Activated naive CD8-positive, alpha-beta T cell treated with anti-CD3 and anti-CD28 coated beads for 36 hours (primary cell): ENCODE results near the gene TPM3. TPM values are rescaled to one million over a fixed set of nuclear protein-coding genes. Genes with fewer than 3 reads are reported as not detected.
"Not testable (repeated sequence)": the region's sequence is repeated elsewhere in the genome, so short reads cannot be mapped to it uniquely, and the experiment has no call there.

Experiments
- DNase-seq: peaks from one replicate; pipeline ENCODE4 v3.0.0; 2021
- H3K27ac Mint-ChIP-seq: one replicate; pipeline ENCODE4 v1.8.0; 2022; ENCODE audit warnings: mild to moderate bottlenecking, moderate library complexity, mixed read lengths
- H3K27me3 Mint-ChIP-seq: one replicate; pipeline ENCODE4 v1.8.0; 2022; ENCODE audit warnings: mild to moderate bottlenecking, mixed read lengths
- H3K36me3 Mint-ChIP-seq: one replicate; pipeline ENCODE4 v1.8.0; 2021; ENCODE audit warnings: mild to moderate bottlenecking, mixed read lengths
- H3K4me1 Mint-ChIP-seq: one replicate; pipeline ENCODE4 v1.8.0; 2021; ENCODE audit warnings: mixed read lengths
- H3K4me3 Mint-ChIP-seq: one replicate; pipeline ENCODE4 v1.8.0; 2022; ENCODE audit warnings: mild to moderate bottlenecking, moderate library complexity, mixed read lengths
- H3K9me3 Mint-ChIP-seq: one replicate; pipeline ENCODE4 v1.8.0; 2022; ENCODE audit warnings: mixed read lengths
- total RNA-seq, 2 experiments: library from RNA; stranded (reverse); gene quantifications; one replicate each; pipeline ENCODE4 v1.2.3, GENCODE V29; 2021

The TPM3 gene
- total RNA-seq, 2 experiments from 2014 or later, result 725 to 753 TPM

GRCh38 chr1:154158307-154159125, 33.4 kb downstream of the TPM3 start:
- peaks cover 83% of the 10 kb centered on the region for H3K36me3 Mint-ChIP-seq
- no peaks in the 10 kb centered on the region for H3K27me3 Mint-ChIP-seq
- peaks cover 11% of the 10 kb centered on the region for H3K9me3 Mint-ChIP-seq
- H3K4me1 Mint-ChIP-seq, result peaks cover 65% of the 10 kb centered on the region
- H3K4me3 Mint-ChIP-seq, result peak overlapping the region; percentile 42
- peak overlapping the region; percentile 94 for H3K27ac Mint-ChIP-seq
- DNase-seq, result no peak

- H3K27ac Mint-ChIP-seq, result peak overlapping the region; percentile 94
- DNase-seq, result peak; percentile 75
- peaks cover 62% of the 10 kb centered on the region for H3K4me1 Mint-ChIP-seq
- peaks cover 75% of the 10 kb centered on the region for H3K36me3 Mint-ChIP-seq
- H3K4me3 Mint-ChIP-seq, result peak overlapping the region; percentile 66
- no peaks in the 10 kb centered on the region for H3K27me3 Mint-ChIP-seq
- H3K9me3 Mint-ChIP-seq, result peaks cover 11% of the 10 kb centered on the region
Measured at GRCh38 chr1:154157520-154158306, 34.2 kb downstream of the TPM3 start.

- H3K27ac Mint-ChIP-seq, result peak overlapping the region; percentile 80
- H3K9me3 Mint-ChIP-seq, result peaks cover 7% of the 10 kb centered on the region
- no peak overlapping the region for H3K4me3 Mint-ChIP-seq
- H3K36me3 Mint-ChIP-seq, result peaks cover 52% of the 10 kb centered on the region
- no peaks in the 10 kb centered on the region for H3K27me3 Mint-ChIP-seq
- peaks cover 55% of the 10 kb centered on the region for H3K4me1 Mint-ChIP-seq
- no peak for DNase-seq
Measured at GRCh38 chr1:154155251-154155650, 36.6 kb downstream of the TPM3 start.

- Mint-ChIP-seq H3K4me3 (no peak within 1 kb of the TSS), H3K4me1 (peaks cover 52% of the 10 kb centered on the region), H3K9me3 (peaks cover 3% of the 10 kb centered on the region), H3K27ac (peak within 1 kb of the TSS; percentile 80), H3K36me3 (peaks cover 47% of the 10 kb centered on the region), H3K27me3 (no peaks in the 10 kb centered on the region)
- DNase-seq, result no peak
Measured at GRCh38 chr1:154154534-154155191, 37.2 kb downstream of the TPM3 start, which contains the start of gene NUP210L. TSS of gene NUP210L (minus strand) at chr1:154155073.

GRCh38 chr1:154154053-154154452, 37.8 kb downstream of the TPM3 start:
- H3K27me3 Mint-ChIP-seq, result no peaks in the 10 kb centered on the region
- H3K27ac Mint-ChIP-seq, result peak overlapping the region; percentile 80
- DNase-seq, result no peak
- H3K4me1 Mint-ChIP-seq, result peaks cover 46% of the 10 kb centered on the region
- H3K9me3 Mint-ChIP-seq, result no peaks in the 10 kb centered on the region
- H3K36me3 Mint-ChIP-seq, result peaks cover 41% of the 10 kb centered on the region
- no peak overlapping the region for H3K4me3 Mint-ChIP-seq

- no peak overlapping the region for H3K4me3 Mint-ChIP-seq
Measured at GRCh38 chr1:154151311-154151710, 40.6 kb downstream of the TPM3 start.

GRCh38 chr1:154148807-154149206, 43.1 kb downstream of the TPM3 start:
- no peak overlapping the region for H3K4me3 Mint-ChIP-seq
- H3K36me3 Mint-ChIP-seq, result peaks cover 2% of the 10 kb centered on the region
- DNase-seq, result no peak
- H3K27ac Mint-ChIP-seq, result no peak overlapping the region
- H3K27me3 Mint-ChIP-seq, result no peaks in the 10 kb centered on the region
- H3K4me1 Mint-ChIP-seq, result peaks cover 9% of the 10 kb centered on the region
- no peaks in the 10 kb centered on the region for H3K9me3 Mint-ChIP-seq

More at GRCh38 chr1:154151311-154151710, 40.6 kb downstream of the TPM3 start:
- Mint-ChIP-seq H3K4me1 (peaks cover 27% of the 10 kb centered on the region), H3K36me3 (peaks cover 22% of the 10 kb centered on the region), H3K27me3 (no peaks in the 10 kb centered on the region), H3K27ac (peak overlapping the region; percentile 57), H3K9me3 (no peaks in the 10 kb centered on the region)
- DNase-seq, result no peak

- H3K27me3 Mint-ChIP-seq, H3K27ac Mint-ChIP-seq, H3K36me3 Mint-ChIP-seq, H3K4me1 Mint-ChIP-seq, DNase-seq, H3K9me3 Mint-ChIP-seq, H3K4me3 Mint-ChIP-seq: not testable (repeated sequence)
Measured at GRCh38 chr1:154147505-154147904, 44.4 kb downstream of the TPM3 start.

- Mint-ChIP-seq H3K27ac (no peak overlapping the region), H3K4me3 (no peak overlapping the region), H3K36me3 (no peaks in the 10 kb centered on the region), H3K27me3 (no peaks in the 10 kb centered on the region), H3K9me3 (no peaks in the 10 kb centered on the region), H3K4me1 (peaks cover 3% of the 10 kb centered on the region)
- no peak for DNase-seq
Measured at GRCh38 chr1:154145986-154146385, 45.9 kb downstream of the TPM3 start.

GRCh38 chr1:154142358-154142757, 49.5 kb downstream of the TPM3 start:
- H3K36me3 Mint-ChIP-seq, result no peaks in the 10 kb centered on the region
- no peak for DNase-seq
- no peaks in the 10 kb centered on the region for H3K9me3 Mint-ChIP-seq
- no peaks in the 10 kb centered on the region for H3K27me3 Mint-ChIP-seq
- no peak overlapping the region for H3K27ac Mint-ChIP-seq
- peaks cover 8% of the 10 kb centered on the region for H3K4me1 Mint-ChIP-seq
- H3K4me3 Mint-ChIP-seq, result no peak overlapping the region

GRCh38 chr1:154141240-154141639, 50.7 kb downstream of the TPM3 start:
- no peak overlapping the region for H3K4me3 Mint-ChIP-seq
- no peak overlapping the region for H3K27ac Mint-ChIP-seq
- H3K27me3 Mint-ChIP-seq, result no peaks in the 10 kb centered on the region
- no peaks in the 10 kb centered on the region for H3K9me3 Mint-ChIP-seq
- peaks cover 8% of the 10 kb centered on the region for H3K4me1 Mint-ChIP-seq
- no peaks in the 10 kb centered on the region for H3K36me3 Mint-ChIP-seq
- no peak for DNase-seq

GRCh38 chr1:154137888-154138287, 54.0 kb downstream of the TPM3 start:
- Mint-ChIP-seq H3K27ac (no peak overlapping the region), H3K27me3 (no peaks in the 10 kb centered on the region), H3K4me1 (peaks cover 8% of the 10 kb centered on the region), H3K9me3 (no peaks in the 10 kb centered on the region), H3K36me3 (no peaks in the 10 kb centered on the region), H3K4me3 (no peak overlapping the region)
- no peak for DNase-seq

GRCh38 chr1:154133256-154133655, 58.6 kb downstream of the TPM3 start:
- H3K27me3 Mint-ChIP-seq, result no peaks in the 10 kb centered on the region
- H3K36me3 Mint-ChIP-seq, result no peaks in the 10 kb centered on the region
- no peak overlapping the region for H3K27ac Mint-ChIP-seq
- no peak overlapping the region for H3K4me3 Mint-ChIP-seq
- no peaks in the 10 kb centered on the region for H3K9me3 Mint-ChIP-seq
- DNase-seq, result no peak
- H3K4me1 Mint-ChIP-seq, result peaks cover 14% of the 10 kb centered on the region

- peaks cover 1% of the 10 kb centered on the region for H3K36me3 Mint-ChIP-seq
- DNase-seq, result no peak
- peaks cover 2% of the 10 kb centered on the region for H3K9me3 Mint-ChIP-seq
- peak overlapping the region; percentile 36 for H3K4me3 Mint-ChIP-seq
- H3K27me3 Mint-ChIP-seq, result no peaks in the 10 kb centered on the region
- peaks cover 9% of the 10 kb centered on the region for H3K4me1 Mint-ChIP-seq
- no peak overlapping the region for H3K27ac Mint-ChIP-seq
Measured at GRCh38 chr1:154129391-154129970, 62.4 kb downstream of the TPM3 start.

GRCh38 chr1:154123205-154123604, 68.7 kb downstream of the TPM3 start:
- not testable (repeated sequence) for DNase-seq, H3K27ac Mint-ChIP-seq, H3K4me3 Mint-ChIP-seq, H3K27me3 Mint-ChIP-seq, H3K4me1 Mint-ChIP-seq, H3K36me3 Mint-ChIP-seq, H3K9me3 Mint-ChIP-seq
